Activated CD8-positive, alpha-beta memory T cell treated with anti-CD3 and anti-CD28 coated beads for 1 hour (primary cell): ENCODE data around the gene USP10.

ENCODE experiments used
- DNase-seq, 2 donors: peaks; one replicate each; pipeline ENCODE4 v3.0.0-alpha.2; 2020; ENCODE audit warnings: low read depth in 1 of 2; ENCODE audit errors: extremely low read depth in 1 of 2

USP10 gene

DNA sequence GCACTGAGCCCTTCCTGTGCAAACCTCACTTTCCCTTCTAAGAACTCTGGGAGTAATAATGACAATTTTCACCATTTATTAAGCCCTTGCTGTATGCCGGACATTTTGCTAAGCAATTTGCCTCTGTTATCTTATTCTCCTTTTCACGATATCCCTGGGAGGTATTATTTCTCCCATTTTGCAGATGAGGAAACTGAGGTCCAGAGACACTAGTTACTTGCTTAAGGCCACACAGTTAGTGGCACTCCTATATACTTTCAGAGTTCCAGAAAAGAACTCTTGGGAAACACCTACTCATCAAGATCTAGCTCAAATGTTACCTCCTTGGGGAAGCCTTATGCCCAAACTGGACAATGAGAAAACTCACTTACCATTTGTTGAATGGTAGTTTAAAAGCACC lies 4.8 kb upstream of the USP10 start:
- DNase-seq, result no peak

DNA sequence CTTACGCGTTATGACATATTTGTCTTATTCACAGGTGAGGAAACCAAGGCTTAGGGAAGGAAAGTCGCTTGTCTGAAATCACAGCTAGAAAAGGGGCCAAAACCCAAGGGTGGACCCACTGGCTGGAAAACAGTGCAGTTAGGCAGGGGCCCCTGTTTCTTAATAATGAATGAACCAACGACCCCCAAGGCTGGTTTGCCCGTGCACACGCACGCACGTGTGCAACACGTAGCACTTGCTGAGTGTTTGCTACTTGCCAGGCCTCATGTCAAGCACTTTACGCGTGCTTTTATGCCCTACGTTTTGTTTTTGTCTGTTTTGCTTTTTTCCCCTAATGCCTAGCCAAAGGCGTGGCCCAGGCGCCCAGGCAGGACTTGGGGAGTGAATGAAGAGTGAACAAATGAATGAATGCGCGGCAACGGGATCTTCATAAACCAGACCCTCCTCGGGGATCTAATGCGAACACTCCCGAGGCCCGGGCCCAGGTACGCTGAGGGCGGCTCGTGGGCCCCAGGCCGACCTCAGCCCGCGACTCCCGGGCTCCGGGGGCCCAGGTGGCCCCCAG lies 571 bp upstream of the USP10 start:
- no peak for DNase-seq

DNA sequence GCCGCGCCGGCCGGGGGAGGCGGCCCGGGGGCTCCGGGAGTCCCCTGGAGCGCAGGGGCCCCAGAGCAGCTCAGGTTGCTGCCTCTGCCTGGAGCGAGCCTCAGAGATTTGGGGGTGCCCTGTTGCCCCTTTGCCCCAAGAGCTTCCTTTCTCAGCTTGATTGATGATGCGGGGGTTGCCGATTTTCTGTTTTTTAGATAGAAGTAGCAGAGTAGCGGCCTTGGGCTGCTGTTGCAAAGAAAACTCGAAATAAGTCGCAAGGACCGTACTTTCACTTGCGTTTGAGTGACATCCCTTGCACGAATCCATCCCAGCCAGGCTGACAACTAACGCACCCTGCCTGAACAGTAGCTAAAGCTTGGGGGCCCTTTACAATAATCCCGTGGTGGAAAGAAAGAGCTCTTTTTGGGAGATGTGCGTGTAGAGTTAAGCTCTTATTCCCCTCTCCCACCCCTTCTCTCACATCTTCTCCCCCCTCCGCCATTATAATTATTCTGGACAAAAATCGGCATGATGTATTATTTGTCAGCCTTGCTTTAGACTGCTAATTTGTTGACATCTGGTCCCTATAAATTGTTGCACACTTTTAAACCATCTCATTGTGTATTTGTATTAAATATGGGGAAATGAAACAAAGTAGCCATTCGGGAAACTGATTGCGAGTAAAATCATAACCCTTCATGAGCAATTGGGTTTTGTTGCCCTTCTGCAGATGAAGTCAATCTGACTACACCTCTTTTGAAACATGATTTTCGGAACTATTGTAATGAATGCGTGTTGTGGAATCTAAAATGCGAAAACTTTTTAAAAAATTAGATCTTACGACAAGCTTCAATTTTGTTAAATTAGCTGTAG lies 873 bp downstream of the USP10 start:
- peak in 1 of 2 donors; percentile 12 for DNase-seq

DNA sequence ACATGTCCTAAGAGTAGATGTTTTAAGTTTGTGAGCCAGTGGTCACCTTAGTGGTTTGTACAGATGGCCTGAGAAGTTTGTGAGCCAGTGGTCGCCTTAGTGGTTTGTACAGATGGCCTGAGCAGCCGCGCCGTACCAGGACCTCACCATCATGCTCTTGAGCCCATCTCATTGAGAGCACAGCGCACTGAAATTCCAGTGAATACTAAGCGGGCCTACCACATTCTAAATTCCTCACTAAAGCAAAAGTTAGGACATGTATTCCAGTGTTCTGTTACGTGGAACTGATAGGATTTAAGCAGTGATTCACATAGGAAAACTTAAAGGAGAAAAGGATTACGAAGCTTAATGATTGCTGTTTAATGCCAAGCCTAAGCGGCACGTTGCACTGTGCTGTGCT lies 3.9 kb downstream of the USP10 start:
- DNase-seq, result no peak

DNA sequence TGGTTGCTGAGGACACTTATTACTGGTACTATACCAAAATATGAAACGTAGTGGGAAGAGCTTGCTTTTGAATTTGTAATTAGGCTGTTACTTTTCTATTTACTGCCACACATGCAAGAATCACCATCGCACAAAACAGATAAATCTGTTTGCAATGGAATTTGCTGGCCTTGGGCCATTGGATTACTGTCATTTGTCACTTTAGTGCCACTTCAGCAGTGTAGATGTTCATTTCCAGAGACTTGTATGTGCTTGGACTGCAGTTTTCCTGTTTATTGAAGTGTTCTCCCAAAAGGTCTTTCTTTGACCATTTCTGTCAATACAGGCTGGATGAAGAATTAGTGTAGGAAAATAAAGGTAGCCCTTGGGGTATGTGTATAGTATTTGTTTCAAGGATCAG lies 4.5 kb downstream of the USP10 start:
- DNase-seq, result no peak

DNA sequence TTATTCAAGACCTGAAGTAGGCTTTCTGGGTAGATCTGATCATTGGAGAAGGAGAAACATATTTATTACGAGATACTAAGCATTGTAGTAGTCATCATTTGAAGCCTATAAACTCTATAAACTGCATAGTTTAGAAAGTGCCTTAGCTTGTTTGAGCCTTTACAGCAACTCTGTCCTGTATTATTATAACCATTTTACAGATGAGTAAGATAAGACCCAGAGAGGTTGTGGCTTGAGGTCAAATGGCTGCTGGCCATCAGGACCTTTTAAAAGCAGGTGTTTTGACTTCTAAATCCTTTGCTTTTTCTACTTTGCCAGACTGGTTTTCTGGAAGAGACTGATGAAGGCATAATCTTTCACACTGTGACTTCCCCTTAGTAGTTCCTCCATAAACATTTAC lies 7.1 kb downstream of the USP10 start:
- no peak for DNase-seq

DNA sequence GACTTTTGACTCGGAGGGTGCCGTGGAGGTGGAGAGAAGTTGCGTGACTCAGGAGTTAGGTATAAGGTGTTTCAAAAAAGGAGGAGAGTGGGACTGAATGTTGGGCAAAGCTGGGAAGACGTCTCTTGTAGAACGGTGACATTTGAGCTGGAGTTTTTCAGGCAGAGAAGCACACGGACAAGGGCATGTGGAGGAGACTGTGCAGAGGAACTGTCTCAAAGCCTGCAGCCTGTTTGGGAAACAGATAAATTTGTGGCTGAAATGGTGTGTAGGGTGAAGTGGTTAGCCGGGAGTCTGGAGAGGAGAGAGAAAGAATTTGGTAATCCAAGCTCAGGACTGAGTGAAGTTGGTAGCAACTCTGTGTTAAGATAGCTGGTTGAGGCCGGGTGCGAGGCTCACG lies 9.8 kb downstream of the USP10 start:
- no peak for DNase-seq

DNA sequence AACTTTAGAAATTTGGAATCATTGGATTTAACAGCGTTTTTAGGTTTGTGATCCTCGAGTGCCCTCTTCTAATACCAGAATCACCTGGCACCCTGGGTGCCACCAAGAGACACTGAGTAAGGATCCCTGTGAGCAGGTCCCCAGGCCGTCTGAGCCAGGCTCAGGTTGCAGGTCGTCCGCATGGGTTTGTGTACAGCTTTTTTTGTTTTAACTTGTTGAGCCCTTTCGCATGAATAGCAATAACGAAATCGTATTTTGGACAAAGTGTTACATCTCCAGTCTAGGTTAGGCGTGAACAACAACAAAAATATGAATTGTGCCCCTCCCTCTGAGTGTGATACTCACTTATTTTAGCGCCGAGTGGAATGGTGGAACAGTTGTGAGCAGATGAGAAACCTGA lies 10.9 kb downstream of the USP10 start:
- DNase-seq, result no peak

DNA sequence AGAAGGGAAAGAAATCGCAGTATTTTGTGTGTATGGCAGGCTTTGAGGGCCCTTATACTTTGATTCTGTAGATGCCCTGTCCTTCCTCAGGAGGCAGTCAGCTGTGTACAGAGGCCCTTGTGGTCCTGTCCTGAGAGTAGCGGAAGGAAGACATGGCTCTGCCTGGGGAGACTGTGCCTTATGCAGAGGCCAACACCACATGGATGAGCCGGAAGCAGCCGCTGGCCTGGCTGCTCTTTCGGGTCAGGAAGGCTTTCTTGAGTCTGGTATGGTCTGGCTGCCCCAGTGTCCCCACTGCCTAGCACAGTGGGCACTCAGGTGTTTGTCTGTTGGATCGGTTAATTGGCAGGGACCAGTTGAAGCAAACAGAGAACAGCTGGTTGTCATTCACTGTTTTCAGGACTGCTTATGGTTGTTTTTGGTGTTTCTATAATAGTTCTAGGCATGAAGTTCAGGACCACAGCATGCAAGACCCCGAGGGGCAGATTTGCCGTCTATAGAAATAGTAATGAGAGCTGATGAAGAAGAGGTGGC lies 12.4 kb downstream of the USP10 start:
- DNase-seq, result no peak

DNA sequence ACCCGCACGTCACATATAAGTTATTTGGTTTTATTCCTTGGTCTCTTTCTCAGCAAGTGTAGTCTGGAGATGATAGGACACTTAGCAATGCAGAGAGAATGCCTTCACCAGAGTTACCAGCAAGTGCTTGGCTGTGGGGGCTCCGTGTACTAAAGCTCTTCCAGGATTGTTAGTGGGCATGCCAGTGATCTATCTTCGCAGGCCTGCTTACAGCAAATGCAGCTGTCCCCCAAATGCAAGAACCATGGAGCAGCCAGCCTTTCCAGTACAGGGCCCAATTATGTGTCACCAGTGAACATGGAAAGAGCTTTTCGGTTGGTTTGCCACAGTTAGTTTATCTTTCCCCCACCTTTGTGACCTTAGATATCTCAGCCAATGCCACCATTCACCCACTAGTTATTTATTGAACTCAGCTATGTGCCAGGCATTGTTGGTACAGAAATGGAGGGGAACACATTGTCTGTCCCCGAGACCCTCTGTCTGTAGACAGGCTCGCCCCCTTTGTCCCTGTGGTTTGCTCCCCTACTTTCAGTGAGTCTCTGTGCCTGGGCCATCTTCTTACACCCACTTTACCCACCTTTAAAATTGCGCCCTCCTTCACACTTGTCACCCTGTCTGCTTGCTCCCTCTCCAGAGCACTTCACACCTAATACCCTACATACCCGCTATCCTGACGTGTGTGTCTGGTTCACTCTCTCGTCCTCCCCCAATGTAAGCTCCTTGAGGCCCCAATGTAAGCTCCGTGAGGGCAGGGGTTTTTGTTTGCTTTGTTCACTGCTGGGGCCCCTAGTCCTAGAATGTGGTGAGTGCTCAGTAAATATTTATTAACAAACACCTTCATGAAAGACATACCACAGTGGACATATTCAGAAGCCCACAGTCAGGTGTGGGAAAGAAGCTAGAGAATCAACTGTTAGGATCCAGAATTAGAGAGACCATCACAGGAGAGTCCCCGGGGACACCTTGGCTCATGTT lies 13.3 kb downstream of the USP10 start:
- DNase-seq, result no peak

DNA sequence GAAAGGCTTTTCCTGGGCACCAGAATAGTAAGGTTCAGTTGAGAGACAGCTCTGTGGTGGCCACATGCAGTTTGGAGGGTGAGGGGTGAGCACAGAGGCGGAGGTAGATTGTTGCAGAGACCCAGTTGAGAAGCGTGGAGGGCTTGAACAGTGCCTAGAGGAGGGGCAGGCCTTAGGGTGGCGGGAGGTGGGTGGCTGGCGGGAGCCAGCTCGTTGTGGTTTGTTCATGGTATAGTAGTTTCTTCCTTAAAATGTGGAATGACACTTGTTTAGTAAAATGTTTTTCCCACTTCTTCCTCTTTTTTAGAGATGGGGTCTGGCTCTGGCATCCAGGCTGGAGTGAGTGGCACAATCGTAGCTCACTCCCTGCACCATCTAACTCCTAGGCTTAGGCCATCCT lies 14.2 kb downstream of the USP10 start:
- DNase-seq, result no peak

DNA sequence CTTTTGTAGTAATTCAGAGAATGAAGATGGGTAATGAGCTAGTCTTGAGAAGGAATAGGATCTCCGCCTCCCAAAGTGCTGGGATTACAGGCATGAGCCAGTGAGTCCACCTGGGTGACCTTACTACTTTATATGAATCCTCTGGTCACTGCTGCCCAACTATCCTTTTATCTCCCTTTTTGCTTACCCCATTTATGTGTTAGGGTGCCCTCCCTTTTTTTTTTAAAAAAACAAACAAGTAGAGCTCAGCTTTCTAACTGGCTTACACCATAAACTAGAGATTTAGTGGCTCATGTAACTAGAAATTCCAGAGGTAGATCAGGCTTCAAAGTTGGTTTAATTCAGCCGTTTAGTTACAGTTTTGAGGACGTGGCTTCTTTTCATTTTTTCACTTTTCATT lies 15.6 kb downstream of the USP10 start:
- DNase-seq, result no peak

DNA sequence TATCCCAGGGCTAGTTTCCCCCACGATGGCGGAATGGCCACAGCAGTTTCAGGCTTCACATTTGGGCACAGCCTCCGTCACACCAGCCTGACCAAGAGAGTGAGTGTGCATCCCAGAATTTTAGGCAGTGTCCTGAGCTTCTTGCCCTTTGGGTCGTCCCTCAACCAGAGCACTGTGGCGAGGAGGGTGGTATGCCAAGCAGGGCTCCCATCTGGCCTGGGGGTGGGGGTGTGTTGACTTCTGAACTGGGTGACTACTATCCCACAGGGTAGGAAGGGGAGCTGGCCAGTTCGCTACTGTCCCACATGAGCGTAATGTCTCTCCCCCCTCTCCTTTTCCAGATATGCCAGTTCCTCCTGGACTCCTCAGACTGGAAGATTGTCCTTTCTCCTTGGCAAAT lies 16.1 kb downstream of the USP10 start:
- DNase-seq, result no peak

DNA sequence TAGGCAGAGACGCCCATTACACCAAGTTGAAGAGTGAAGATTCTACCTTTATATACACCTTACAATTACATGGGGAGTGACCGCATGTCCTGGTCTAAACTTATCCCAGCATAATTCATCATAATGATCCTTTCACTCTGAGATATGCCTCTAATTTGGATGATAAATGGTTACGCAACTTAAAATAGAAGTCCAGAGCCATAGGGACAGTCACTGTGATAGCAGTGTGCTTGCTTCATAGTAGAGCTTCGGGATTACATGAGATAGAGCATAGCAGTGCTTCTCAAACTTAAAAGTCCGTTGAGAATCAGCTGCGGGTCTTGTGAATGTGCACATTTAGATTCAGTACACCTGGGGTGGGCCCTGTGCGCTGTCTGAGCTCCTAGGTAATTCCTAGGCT lies 16.9 kb downstream of the USP10 start:
- DNase-seq, result no peak

DNA sequence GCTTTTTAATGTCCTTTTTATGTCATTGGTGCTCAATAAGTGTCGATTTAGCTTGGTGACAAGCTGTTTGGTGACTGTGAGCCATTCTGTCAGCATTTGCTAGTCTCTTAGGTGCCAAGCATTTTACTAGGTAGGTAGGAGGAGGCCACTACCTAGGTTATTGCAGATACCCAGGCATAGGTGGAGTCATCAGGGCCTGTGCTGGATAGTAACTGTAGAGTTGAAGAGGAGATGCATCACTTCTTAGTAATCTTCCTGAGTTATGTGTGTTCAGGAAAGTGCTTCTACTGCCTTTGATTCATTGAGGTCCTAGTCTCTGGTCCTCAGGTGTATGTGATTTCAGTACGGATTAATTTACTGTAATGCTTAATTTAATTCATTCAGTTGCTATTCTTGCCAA lies 17.7 kb downstream of the USP10 start:
- no peak for DNase-seq

DNA sequence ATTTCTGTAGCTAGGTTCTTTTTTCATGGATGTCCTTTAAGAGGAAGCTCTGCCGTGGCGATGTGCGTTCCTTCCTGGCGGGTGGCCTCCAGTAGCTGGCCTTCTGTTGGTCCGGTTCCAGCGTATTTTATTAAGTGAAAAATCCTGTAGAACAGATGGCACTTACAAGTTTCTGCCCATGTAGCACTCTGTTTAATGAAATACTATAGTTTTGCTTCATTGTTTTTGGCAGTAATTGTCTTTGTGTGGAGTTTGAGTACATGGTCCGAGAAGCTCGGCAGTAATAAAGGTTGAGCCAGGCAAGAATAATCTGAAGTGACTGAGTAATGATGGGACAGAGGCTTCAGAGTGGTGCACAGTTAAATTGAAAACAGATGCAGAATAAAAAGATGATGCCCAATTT lies 20.4 kb downstream of the USP10 start:
- DNase-seq, result no peak

DNA sequence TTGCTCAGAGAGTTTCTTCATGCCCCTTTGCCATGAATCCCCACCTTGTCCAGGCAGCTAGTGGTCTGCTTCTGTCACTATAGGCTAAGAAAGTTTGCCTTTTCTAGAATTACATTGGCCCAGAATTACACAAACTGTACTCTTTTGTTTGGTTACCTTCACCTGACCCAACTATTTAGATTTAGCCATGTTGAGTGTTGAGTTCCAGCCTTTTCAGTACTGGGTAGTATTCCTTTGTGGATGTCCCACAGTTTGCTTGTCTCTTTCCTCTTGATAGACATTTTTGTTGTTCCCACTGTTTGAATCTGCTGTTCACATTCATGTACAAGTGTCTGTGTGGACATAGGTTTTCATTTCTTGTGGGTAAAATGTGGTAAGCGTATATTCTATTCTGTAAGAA lies 22.3 kb downstream of the USP10 start:
- DNase-seq, result no peak

DNA sequence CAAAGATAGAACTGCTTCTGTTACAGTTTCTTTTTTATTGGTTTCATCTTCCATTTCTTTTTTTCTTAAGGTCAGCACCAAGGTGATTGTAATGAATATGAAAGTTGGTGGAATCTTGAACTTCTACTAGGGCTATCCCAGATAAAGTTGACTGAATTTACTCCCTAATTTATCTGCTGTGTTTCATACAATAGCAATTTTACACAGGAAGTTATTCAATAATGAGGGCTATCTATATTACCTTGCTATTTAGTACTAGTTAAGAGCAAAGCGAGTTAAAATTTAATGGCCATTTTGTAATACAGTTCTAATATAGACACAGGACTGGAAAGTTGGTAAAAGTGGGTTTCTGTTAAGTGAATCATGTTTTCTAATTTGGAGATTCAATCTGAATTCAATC lies 24.1 kb downstream of the USP10 start:
- no peak for DNase-seq

DNA sequence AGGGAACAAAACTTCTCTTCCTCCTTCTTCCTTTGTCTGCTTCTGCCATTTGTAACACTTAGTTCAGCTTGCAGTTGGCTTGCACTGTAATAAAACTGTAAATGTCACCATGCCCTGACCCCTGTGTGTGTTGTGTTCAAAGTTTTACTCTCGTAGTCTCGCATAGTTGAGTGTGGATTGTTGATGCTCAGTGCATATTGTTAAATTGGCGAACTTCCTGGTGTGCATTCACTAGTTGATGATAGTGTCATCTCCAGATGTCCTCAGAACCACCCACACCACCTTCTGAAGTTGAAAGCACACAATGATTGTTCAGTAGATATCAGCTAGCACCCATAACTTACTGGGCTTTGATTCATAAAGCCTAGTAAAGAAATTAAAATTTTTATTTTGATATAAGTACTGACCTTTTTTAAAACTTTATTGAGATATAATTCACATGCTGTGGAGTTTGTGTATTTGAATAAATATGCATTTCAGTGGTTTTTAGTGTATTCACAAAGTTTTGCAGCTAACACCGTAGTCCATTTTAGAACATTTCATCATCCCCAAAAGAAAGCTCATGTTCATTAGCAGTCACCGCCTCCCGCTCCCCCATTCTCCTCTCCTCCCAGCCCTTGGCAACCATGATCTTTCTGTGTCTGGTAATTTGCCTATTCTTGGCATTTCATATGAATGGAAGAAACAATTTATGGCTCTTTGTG lies 25.0 kb downstream of the USP10 start:
- DNase-seq, result no peak

DNA sequence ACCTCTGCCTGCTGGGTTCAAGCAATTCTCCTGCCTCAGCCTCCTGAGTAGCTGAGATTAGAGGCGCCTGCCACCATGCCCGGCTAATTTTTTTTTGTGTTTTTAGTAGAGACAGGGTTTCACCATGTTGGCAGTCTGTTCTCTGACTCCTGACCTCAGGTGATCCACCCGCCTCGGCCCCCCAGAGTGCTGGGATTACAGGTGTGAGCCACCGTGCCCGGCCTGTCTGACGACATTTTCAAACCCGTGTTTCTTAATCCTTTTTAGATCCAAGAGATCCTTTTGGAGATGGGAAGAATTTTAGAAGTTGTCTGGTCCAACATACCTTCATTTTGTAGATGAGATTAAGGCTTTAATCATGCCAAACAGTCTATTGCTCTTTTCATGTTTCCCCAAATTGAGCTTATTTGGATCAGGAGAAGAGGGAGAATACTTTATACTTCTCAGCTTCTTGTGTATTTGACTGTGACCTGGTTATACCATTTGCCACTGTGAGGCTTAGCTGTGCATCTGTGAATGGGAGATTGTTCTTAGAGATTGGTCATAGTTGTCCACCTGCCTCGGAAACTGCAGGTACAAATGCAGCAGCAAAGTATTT lies 25.8 kb downstream of the USP10 start:
- no peak for DNase-seq
